ENCODE measurements around the gene FOXA2.

Gene FOXA2

GRCh38 chr20:22536141-22536828, 48.1 kb downstream of the FOXA2 start:
- DNase-seq: no peak

GRCh38 chr20:22535483-22535882, 48.9 kb downstream of the FOXA2 start:
- DNase-seq: no peak

- no peak for DNase-seq
These were observed 50.3 kb downstream of the FOXA2 start for GRCh38 chr20:22533823-22534751.

GRCh38 chr20:22532598-22532997, 51.8 kb downstream of the FOXA2 start:
- DNase-seq: no peak

GRCh38 chr20:22531756-22532155, 52.6 kb downstream of the FOXA2 start:
- DNase-seq: no peak

- no peak for DNase-seq
These were observed 53.2 kb downstream of the FOXA2 start for GRCh38 chr20:22531056-22531615.

Data from NCI-H1105 treated with DMSO at 0.1 percent for 48 hours (cell line).